Nephron (organoid): ENCODE data around the gene ZBBX.
A peak's percentile ranks its signal among the peaks of the same experiment; 100 is the strongest.

Experiments used
- H3K27ac Mint-ChIP-seq, 3 experiments: 2 replicates each; pipeline ENCODE4 v1.8.0; 2020; ENCODE audit warnings: mixed read lengths in 3 of 3, mild to moderate bottlenecking in 2 of 3, moderate library complexity in 1 of 3
- H3K27me3 Mint-ChIP-seq: 2 replicates; pipeline ENCODE4 v1.8.0; 2021; ENCODE audit warnings: low read depth, mild to moderate bottlenecking, moderate library complexity, mixed read lengths
- H3K36me3 Mint-ChIP-seq: 2 replicates; pipeline ENCODE4 v1.8.0; 2020; ENCODE audit warnings: low read depth, mixed read lengths
- H3K4me1 Mint-ChIP-seq: 2 replicates; pipeline ENCODE4 v1.8.0; 2020; ENCODE audit warnings: mixed read lengths
- H3K4me3 Mint-ChIP-seq, 3 experiments: 2 replicates each; pipeline ENCODE4 v1.8.0; 2020; ENCODE audit warnings: mild to moderate bottlenecking in 3 of 3, mixed read lengths in 3 of 3, moderate library complexity in 2 of 3
- H3K9me3 Mint-ChIP-seq: 2 replicates; pipeline ENCODE4 v1.8.0; 2020; ENCODE audit warnings: mixed read lengths
- CTCF ChIP-seq, 3 experiments: fragments of 200-600 bp; sonication (generic); IDR thresholded peaks; one replicate each; pipeline ENCODE4 v1.5.0; 2021; ENCODE audit warnings: antibody characterized with exemption in 3 of 3; ENCODE audit not compliant: unreplicated experiment in 3 of 3

ZBBX gene

GRCh38 chr3:167287308-167287707, 92.8 kb downstream of the ZBBX start:
- H3K4me1 Mint-ChIP-seq: no peaks in the 10 kb centered on the region
- no peak overlapping the region for H3K27ac Mint-ChIP-seq
- peaks cover 3% of the 10 kb centered on the region for H3K27me3 Mint-ChIP-seq
- H3K9me3 Mint-ChIP-seq: peaks cover 3% of the 10 kb centered on the region
- no peaks in the 10 kb centered on the region for H3K36me3 Mint-ChIP-seq
- TF ChIP-seq CTCF (IDR thresholded peaks at IDR 0.05; ENCODE audit: unreplicated experiment in 3 of 3): no peak
- H3K4me3 Mint-ChIP-seq: no peak overlapping the region

GRCh38 chr3:167274141-167274874, 105.8 kb downstream of the ZBBX start:
- no peak for TF ChIP-seq CTCF (IDR thresholded peaks at IDR 0.05; ENCODE audit: unreplicated experiment in 3 of 3)
- Mint-ChIP-seq H3K4me1 (no peaks in the 10 kb centered on the region), H3K27me3 (no peaks in the 10 kb centered on the region), H3K27ac (no peak overlapping the region), H3K9me3 (peaks cover 6% of the 10 kb centered on the region), H3K4me3 (no peak overlapping the region), H3K36me3 (peaks cover 7% of the 10 kb centered on the region)

GRCh38 chr3:167253037-167253436, 127.1 kb downstream of the ZBBX start:
- no peak for TF ChIP-seq CTCF (IDR thresholded peaks at IDR 0.05; ENCODE audit: unreplicated experiment in 3 of 3)
- H3K4me3 Mint-ChIP-seq: no peak overlapping the region
- H3K4me1 Mint-ChIP-seq: no peaks in the 10 kb centered on the region
- peak overlapping the region in 2 of 3 experiments; percentile 2 to 40 for H3K27ac Mint-ChIP-seq
- H3K27me3 Mint-ChIP-seq: no peaks in the 10 kb centered on the region
- no peaks in the 10 kb centered on the region for H3K36me3 Mint-ChIP-seq
- no peaks in the 10 kb centered on the region for H3K9me3 Mint-ChIP-seq

- Mint-ChIP-seq H3K36me3 (no peaks in the 10 kb centered on the region), H3K27me3 (peaks cover 3% of the 10 kb centered on the region), H3K9me3 (no peaks in the 10 kb centered on the region), H3K27ac (peak overlapping the region; percentile 7 to 8 (median 8)), H3K4me3 (no peak overlapping the region), H3K4me1 (peaks cover 5% of the 10 kb centered on the region)
- no peak for TF ChIP-seq CTCF (IDR thresholded peaks at IDR 0.05; ENCODE audit: unreplicated experiment in 3 of 3)
These were observed 128.4 kb downstream of the ZBBX start for GRCh38 chr3:167251678-167252077.

GRCh38 chr3:167246252-167246651, 133.8 kb downstream of the ZBBX start:
- no peak for TF ChIP-seq CTCF (IDR thresholded peaks at IDR 0.05; ENCODE audit: unreplicated experiment in 3 of 3)
- Mint-ChIP-seq H3K9me3 (no peaks in the 10 kb centered on the region), H3K36me3 (no peaks in the 10 kb centered on the region), H3K27me3 (peaks cover 3% of the 10 kb centered on the region), H3K4me1 (peaks cover 10% of the 10 kb centered on the region), H3K27ac (peak overlapping the region; percentile 64 to 90 (median 74)), H3K4me3 (no peak overlapping the region)
